A673 (cell line): ENCODE data around the gene CHCHD6. TPM values are rescaled to one million over a fixed set of nuclear protein-coding genes. Genes with fewer than 3 reads are reported as not detected.

ENCODE experiments used
- BruUV-seq: library from RNA; stranded (reverse); fragments of 400-500 nt; replicated peaks from 2 replicates; lab custom pipeline; 2021; lab: Mats Ljungman, UMichigan
- CTCF ChIA-PET: fragments of 300-600 bp; sonication (Branson Sonifier 250); formaldehyde crosslinking; loops from one replicate; lab custom pipeline; 2022; ENCODE audit warnings: antibody characterized with exemption; lab: Charles Lee
- POLR2A ChIA-PET: fragments of 300-600 bp; sonication (Branson Sonifier 250); formaldehyde crosslinking; loops from one replicate; lab custom pipeline; 2022; ENCODE audit warnings: antibody characterized with exemption; ENCODE audit not compliant: low non-redundant PET; lab: Charles Lee
- DNase-seq: peaks from one replicate; pipeline ENCODE4 v3.0.0-alpha.2; 2015; ENCODE audit warnings: low spot score
- H3K27ac ChIP-seq: fragments of 200-600 bp; sonication (generic); 2 replicates; pipeline ENCODE4 v1.5.1; 2016; ENCODE audit warnings: mixed run types, low read depth, mild to moderate bottlenecking, mixed read lengths, antibody characterized with exemption, low read length; ENCODE audit not compliant: poor library complexity, severe bottlenecking
- H3K27me3 ChIP-seq: fragments of 200-600 bp; sonication (generic); replicated peaks from 2 replicates; pipeline ENCODE4 v1.6.1; 2017; ENCODE audit warnings: mixed run types, low read depth, mild to moderate bottlenecking, mixed read lengths, antibody characterized with exemption, low read length; ENCODE audit not compliant: insufficient read depth, poor library complexity
- H3K36me3 ChIP-seq: fragments of 200-600 bp; sonication (generic); 2 replicates; pipeline ENCODE4 v1.6.1; 2016; ENCODE audit warnings: mixed run types, mild to moderate bottlenecking, mixed read lengths, antibody characterized with exemption, low read length; ENCODE audit not compliant: insufficient read depth, poor library complexity, severe bottlenecking
- H3K4me1 ChIP-seq: fragments of 200-600 bp; sonication (generic); 2 replicates; pipeline ENCODE4 v1.6.1; 2017; ENCODE audit warnings: mixed run types, mild to moderate bottlenecking, mixed read lengths, antibody characterized with exemption, low read length; ENCODE audit not compliant: insufficient read depth, poor library complexity, severe bottlenecking
- H3K4me3 ChIP-seq: fragments of 200-600 bp; sonication (generic); 2 replicates; pipeline ENCODE4 v1.5.1; 2016; ENCODE audit warnings: low read depth, mixed run types, mild to moderate bottlenecking, mixed read lengths, low read length; ENCODE audit not compliant: poor library complexity, severe bottlenecking
- H3K9me3 ChIP-seq: fragments of 200-600 bp; sonication (generic); 2 replicates; pipeline ENCODE4 v1.6.1; 2016; ENCODE audit warnings: mixed run types, low read depth, mild to moderate bottlenecking, mixed read lengths, antibody characterized with exemption, low read length; ENCODE audit not compliant: poor library complexity, severe bottlenecking
- EZH2 ChIP-seq: fragments of 200-600 bp; sonication (generic); IDR thresholded peaks from 2 replicates; pipeline ENCODE4 v1.6.1; 2017; ENCODE audit warnings: borderline replicate concordance, low read depth, mild to moderate bottlenecking, mixed read lengths, antibody characterized with exemption, low read length; ENCODE audit not compliant: poor library complexity, severe bottlenecking
- intact Hi-C: fragments of 100-400 bp; cut with micrococcal nuclease; formaldehyde crosslinking; loops from one replicate; pipeline ENCODE4 v1.10.0; 2022; ENCODE audit not compliant: unreplicated experiment
- total RNA-seq: library from RNA; stranded (reverse); gene quantifications from 2 replicates; pipeline ENCODE4 v1.2.3, GENCODE V29; 2021
- TF ChIP-seq, protein P1 (sequence below): fragments of 300-800, 200-600 bp; sonication (generic); conservative IDR thresholded peaks from 2 replicates; pipeline ENCODE4 v1.5.1; 2017; ENCODE audit warnings: low read depth, mild to moderate bottlenecking, antibody characterized with exemption, low read length, moderate library complexity, mixed read lengths

The CHCHD6 gene
- total RNA-seq, 1 experiment from 2014 or later, result 23.3 TPM

DNA sequence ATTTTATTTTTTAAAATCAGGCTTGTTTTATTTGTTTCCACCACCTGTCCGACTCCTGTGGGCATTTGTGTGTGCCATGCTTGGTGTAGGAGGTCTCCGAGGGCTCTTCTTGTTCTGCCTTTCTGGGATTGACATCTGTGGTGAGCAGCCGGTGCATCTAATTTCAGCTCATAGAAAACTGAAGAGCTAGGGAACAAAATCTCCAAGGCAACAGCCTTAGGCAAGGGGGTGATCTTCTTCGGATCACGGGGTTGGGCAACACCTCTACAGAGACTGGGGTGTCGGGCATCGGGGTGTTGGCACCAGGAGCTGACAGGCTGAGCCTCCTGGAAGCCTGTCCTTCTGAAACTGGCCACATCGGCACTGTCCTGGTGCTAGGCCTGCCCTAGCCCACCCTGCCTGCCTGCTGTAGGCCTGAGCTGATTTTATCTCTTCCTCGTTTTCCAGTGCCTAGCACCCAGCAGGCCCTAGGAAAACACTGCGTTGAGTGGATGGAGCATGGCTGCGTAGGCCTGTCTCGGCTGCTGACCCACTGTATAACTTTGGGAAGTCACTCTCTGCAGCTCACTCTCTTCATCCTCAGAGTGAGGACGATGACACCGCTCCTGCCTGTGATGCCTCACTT lies 10.3 kb downstream of the CHCHD6 start:
- BruUV-seq, result no TSS peak
- DNase-seq, result no peak
- TF ChIP-seq, protein P1, sequence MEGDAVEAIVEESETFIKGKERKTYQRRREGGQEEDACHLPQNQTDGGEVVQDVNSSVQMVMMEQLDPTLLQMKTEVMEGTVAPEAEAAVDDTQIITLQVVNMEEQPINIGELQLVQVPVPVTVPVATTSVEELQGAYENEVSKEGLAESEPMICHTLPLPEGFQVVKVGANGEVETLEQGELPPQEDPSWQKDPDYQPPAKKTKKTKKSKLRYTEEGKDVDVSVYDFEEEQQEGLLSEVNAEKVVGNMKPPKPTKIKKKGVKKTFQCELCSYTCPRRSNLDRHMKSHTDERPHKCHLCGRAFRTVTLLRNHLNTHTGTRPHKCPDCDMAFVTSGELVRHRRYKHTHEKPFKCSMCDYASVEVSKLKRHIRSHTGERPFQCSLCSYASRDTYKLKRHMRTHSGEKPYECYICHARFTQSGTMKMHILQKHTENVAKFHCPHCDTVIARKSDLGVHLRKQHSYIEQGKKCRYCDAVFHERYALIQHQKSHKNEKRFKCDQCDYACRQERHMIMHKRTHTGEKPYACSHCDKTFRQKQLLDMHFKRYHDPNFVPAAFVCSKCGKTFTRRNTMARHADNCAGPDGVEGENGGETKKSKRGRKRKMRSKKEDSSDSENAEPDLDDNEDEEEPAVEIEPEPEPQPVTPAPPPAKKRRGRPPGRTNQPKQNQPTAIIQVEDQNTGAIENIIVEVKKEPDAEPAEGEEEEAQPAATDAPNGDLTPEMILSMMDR, result no peak
- TF ChIP-seq EZH2, result no peak
- intact Hi-C loops, result no loop called here
- Histone ChIP-seq H3K9me3 (peaks cover 4% of the 10 kb centered on the region), H3K36me3 (no peaks in the 10 kb centered on the region), H3K4me1 (peaks cover 4% of the 10 kb centered on the region), H3K27me3 (no peaks in the 10 kb centered on the region), H3K4me3 (no peak overlapping the region), H3K27ac (no peak overlapping the region)
- ChIA-PET CTCF (interaction anchor here (0.6 kb wide), 1 partner anchor 573 kb away, joined by 11 read pairs; no protein-coding TSS in a partner anchor), POLR2A (no interaction called here)

DNA sequence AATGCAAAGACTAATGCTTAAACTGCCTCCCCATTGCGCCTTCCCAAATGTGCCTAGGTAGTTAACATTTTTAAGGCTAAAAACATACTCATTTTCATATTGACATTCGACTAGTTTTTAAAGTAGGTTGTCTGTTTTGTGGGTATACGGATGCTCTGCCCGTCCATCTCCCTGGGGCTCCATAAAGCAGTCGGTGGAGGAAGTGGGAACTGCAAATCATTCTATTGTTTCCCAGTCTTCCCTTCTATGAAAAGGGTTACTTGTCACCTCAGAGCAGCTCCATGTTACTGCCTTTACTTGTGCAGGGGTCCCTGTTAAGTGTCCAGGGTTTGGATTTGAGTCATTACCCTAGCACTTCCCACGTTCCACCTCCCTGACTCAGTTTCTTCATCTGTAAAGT lies 10.9 kb downstream of the CHCHD6 start:
- H3K9me3 ChIP-seq, result no peaks in the 10 kb centered on the region
- peak; percentile 38 for DNase-seq
- ChIA-PET POLR2A (no interaction called here), CTCF (no interaction called here)
- H3K4me3 ChIP-seq, result no peak overlapping the region
- no TSS peak for BruUV-seq
- H3K27me3 ChIP-seq, result no peaks in the 10 kb centered on the region
- intact Hi-C loops, result no loop called here
- H3K4me1 ChIP-seq, result peaks cover 4% of the 10 kb centered on the region
- no peak for TF ChIP-seq EZH2
- TF ChIP-seq, protein P1, result no peak
- no peak overlapping the region for H3K27ac ChIP-seq
- H3K36me3 ChIP-seq, result no peaks in the 10 kb centered on the region

DNA sequence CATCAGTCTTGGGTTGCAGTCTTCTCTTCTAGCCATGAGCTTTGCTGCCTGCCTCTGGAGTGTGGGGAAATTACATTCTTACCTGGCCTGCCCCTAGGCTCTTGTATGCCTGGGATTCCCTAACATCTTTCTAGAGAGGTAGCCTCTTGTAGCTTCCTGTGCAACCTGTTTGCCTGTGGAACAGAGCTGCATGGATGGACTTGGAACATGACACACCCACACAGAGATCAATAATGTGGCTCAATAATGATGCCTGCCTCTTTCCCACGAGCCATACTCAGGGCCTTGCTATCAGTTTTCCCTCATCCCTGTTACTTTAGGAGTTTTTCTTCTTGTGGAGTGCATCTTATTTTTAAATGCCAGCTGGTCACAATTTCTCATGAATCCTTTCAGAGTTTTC lies 11.4 kb downstream of the CHCHD6 start:
- Histone ChIP-seq H3K36me3 (no peaks in the 10 kb centered on the region), H3K9me3 (no peaks in the 10 kb centered on the region), H3K4me3 (no peak overlapping the region), H3K4me1 (peaks cover 4% of the 10 kb centered on the region), H3K27me3 (no peaks in the 10 kb centered on the region), H3K27ac (no peak overlapping the region)
- ChIA-PET POLR2A (interaction anchor here (0.6 kb wide), 1 partner anchor 11 kb away, joined by 5 read pairs; no protein-coding TSS in a partner anchor), CTCF (no interaction called here)
- TF ChIP-seq EZH2, result no peak
- TF ChIP-seq, protein P1, result no peak
- intact Hi-C loops, result no loop called here
- no TSS peak for BruUV-seq
- no peak for DNase-seq
